Endothelial cell of umbilical vein (primary cell): ENCODE data around the gene KAT2B.
"Not testable (repeated sequence)": the region's sequence is repeated elsewhere in the genome, so short reads cannot be mapped to it uniquely, and the experiment has no call there.

Source experiments
- CTCF ChIP-seq, 2 donors: IDR thresholded peaks; 1 replicate in 1 of 2; 2 replicates in 1 of 2; pipeline ENCODE4 v1.5.1; 2011; ENCODE audit warnings: low read length in 2 of 2, mild to moderate bottlenecking in 2 of 2, moderate library complexity in 2 of 2, control low read depth in 1 of 2, inconsistent platforms in 1 of 2, low read depth in 1 of 2; ENCODE audit not compliant: insufficient read depth in 1 of 2; ENCODE audit errors: extremely low read depth in 1 of 2
- EZH2 ChIP-seq: IDR thresholded peaks from 2 replicates; pipeline ENCODE4 v1.6.1; 2012; ENCODE audit warnings: borderline replicate concordance, low read depth, mild to moderate bottlenecking, moderate library complexity, low read length, inconsistent platforms; ENCODE audit not compliant: severe bottlenecking
- POLR2A ChIP-seq: IDR thresholded peaks from 2 replicates; pipeline ENCODE4 v1.6.1; 2012; ENCODE audit warnings: low read depth, mild to moderate bottlenecking, control low read depth, low read length

DNA sequence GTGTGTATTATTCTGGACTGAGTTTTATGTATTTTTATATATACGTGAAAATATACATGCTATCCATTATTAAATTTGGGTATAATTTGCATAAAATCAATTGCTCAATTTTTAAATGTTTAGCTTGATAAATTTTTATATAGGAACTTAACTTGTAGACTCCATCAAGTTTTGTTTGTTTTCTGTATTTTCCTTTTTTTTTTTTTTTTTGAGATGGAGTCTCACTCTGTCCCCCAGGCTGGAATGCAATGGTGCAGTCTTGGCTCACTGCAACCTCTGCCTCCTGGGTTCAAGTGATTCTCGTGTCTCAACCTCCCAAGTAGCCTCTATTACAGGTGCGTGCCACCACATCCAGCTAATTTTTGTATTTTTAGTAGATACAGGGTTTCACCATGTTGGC, 24.2 kb upstream of the KAT2B start:
- not testable (repeated sequence) for TF ChIP-seq CTCF (IDR thresholded peaks at IDR 0.05; ENCODE audit: extremely low read depth in 1 of 2, insufficient read depth in 1 of 2, low read depth in 1 of 2, low read length in 2 of 2); POLR2A; EZH2
